ENCODE measurements around the gene OR52E5. TPM values are rescaled to one million over a fixed set of nuclear protein-coding genes. Genes with fewer than 3 reads are reported as not detected.

The OR52E5 gene
- total RNA-seq, 1 experiment from 2014 or later, result not detected

GRCh38 chr11:5932671-5933070 is 39.7 kb downstream of the OR52E5 start:
- BruUV-seq (replicated peaks), result no TSS peak
- no peak overlapping the region for H3K4me3 ChIP-seq (replicated peaks in 1 of 2; ENCODE audit: low read depth in 1 of 2, low read length in 2 of 2)
- H3K36me3 ChIP-seq (ENCODE audit: control insufficient read depth in 1 of 2, insufficient read depth in 2 of 2, low read length in 2 of 2), result no peaks in the 10 kb centered on the region
- 0 out of 2 replicates have a peak, but pooled peaks cover 4% of the 10 kb centered on the region for H3K27me3 ChIP-seq (ENCODE audit: insufficient read depth, low read length)
- CTCF ChIA-PET, result no interaction called here
- no peaks in the 10 kb centered on the region for H3K4me1 ChIP-seq (ENCODE audit: control insufficient read depth in 1 of 2, insufficient read depth in 2 of 2, low read length in 2 of 2)
- ATAC-seq, result no peak
- H4K20me1 ChIP-seq (ENCODE audit: insufficient read depth), result no peaks in the 10 kb centered on the region
- H3K4me2 ChIP-seq (ENCODE audit: low read length), result no peak overlapping the region
- RAD21 ChIA-PET (ENCODE audit: low non-redundant PET in 1 of 2, low total read pairs in 2 of 2, uncharacterized antibody in 2 of 2, unreplicated experiment in 2 of 2), result no interaction called here
- no peak overlapping the region for H3K9ac ChIP-seq (ENCODE audit: low read length)
- no peak for DNase-seq (ENCODE audit: low read depth, low spot score)
- no peak overlapping the region for H2AFZ ChIP-seq (ENCODE audit: low read depth, low read length, poor library complexity, severe bottlenecking)
- H3K79me2 ChIP-seq (ENCODE audit: insufficient read depth, low read length), result no peaks in the 10 kb centered on the region
- no peak for TF ChIP-seq ATF3 (IDR thresholded peaks at IDR 0.05)
- no peak for TF ChIP-seq SP1 (IDR thresholded peaks at IDR 0.05; ENCODE audit: low read depth)
- no peak for TF ChIP-seq SIN3A (IDR thresholded peaks at IDR 0.05; ENCODE audit: low read depth)
- TF ChIP-seq SRF (IDR thresholded peaks at IDR 0.05; ENCODE audit: low read depth), result no peak
- TF ChIP-seq POLR2A (IDR thresholded peaks at IDR 0.05; ENCODE audit: borderline replicate concordance, extremely low read depth, insufficient read depth, insufficient read length), result no peak
- no peak for TF ChIP-seq FOSL1 (IDR thresholded peaks at IDR 0.05; ENCODE audit: low read depth)
- no peak for TF ChIP-seq ZBTB33 (IDR thresholded peaks at IDR 0.05; ENCODE audit: extremely low read depth, insufficient replicate concordance, low read length)
- H3K27ac ChIP-seq (ENCODE audit: low read depth, low read length), result no peak overlapping the region
- intact Hi-C loops (cut with micrococcal nuclease), result no loop called here
- no peaks in the 10 kb centered on the region for H3K9me2 ChIP-seq (ENCODE audit: insufficient read depth)
- H3K9me3 ChIP-seq (ENCODE audit: control insufficient read depth in 1 of 2, insufficient read depth in 1 of 2, low read depth in 1 of 2, low read length in 2 of 2), result no peaks in the 10 kb centered on the region
- POLR2A ChIA-PET, result no interaction called here

GRCh38 chr11:5933116-5933515 is 40.1 kb downstream of the OR52E5 start:
- ChIA-PET POLR2A (no interaction called here), RAD21 (ENCODE audit: low non-redundant PET in 1 of 2, low total read pairs in 2 of 2, uncharacterized antibody in 2 of 2, unreplicated experiment in 2 of 2) (no interaction called here), CTCF (no interaction called here)
- Histone ChIP-seq H3K27me3 (ENCODE audit: insufficient read depth, low read length) (0 out of 2 replicates have a peak, but pooled peaks cover 4% of the 10 kb centered on the region), H3K9me2 (ENCODE audit: insufficient read depth) (no peaks in the 10 kb centered on the region), H3K9me3 (ENCODE audit: control insufficient read depth in 1 of 2, insufficient read depth in 1 of 2, low read depth in 1 of 2, low read length in 2 of 2) (no peaks in the 10 kb centered on the region), H2AFZ (ENCODE audit: low read depth, low read length, poor library complexity, severe bottlenecking) (no peak overlapping the region), H3K9ac (ENCODE audit: low read length) (no peak overlapping the region), H3K4me1 (ENCODE audit: control insufficient read depth in 1 of 2, insufficient read depth in 2 of 2, low read length in 2 of 2) (no peaks in the 10 kb centered on the region), H3K27ac (ENCODE audit: low read depth, low read length) (no peak overlapping the region), H3K4me3 (replicated peaks in 1 of 2; ENCODE audit: low read depth in 1 of 2, low read length in 2 of 2) (no peak overlapping the region), H3K79me2 (ENCODE audit: insufficient read depth, low read length) (no peaks in the 10 kb centered on the region), H4K20me1 (ENCODE audit: insufficient read depth) (no peaks in the 10 kb centered on the region), H3K4me2 (ENCODE audit: low read length) (no peak overlapping the region), H3K36me3 (ENCODE audit: control insufficient read depth in 1 of 2, insufficient read depth in 2 of 2, low read length in 2 of 2) (no peaks in the 10 kb centered on the region)
- DNase-seq (ENCODE audit: low read depth, low spot score) (no peak), ATAC-seq (no peak)
- intact Hi-C loops (cut with micrococcal nuclease), result no loop called here
- BruUV-seq (replicated peaks), result no TSS peak
- TF ChIP-seq SRF (IDR thresholded peaks at IDR 0.05; ENCODE audit: low read depth) (no peak), CTCF (IDR thresholded peaks at IDR 0.05 in 2 of 3, conservative IDR thresholded peaks at IDR 0.05 in 1 of 3; ENCODE audit: borderline replicate concordance in 1 of 3, insufficient read depth in 1 of 3, low read depth in 2 of 3, low read length in 2 of 3) (no peak), ELF1 (IDR thresholded peaks at IDR 0.05; ENCODE audit: borderline replicate concordance, low read depth) (no peak), JUND (IDR thresholded peaks at IDR 0.05) (no peak), EZH2phosphoT487 (IDR thresholded peaks at IDR 0.05; ENCODE audit: borderline replicate concordance) (no peak), EZH2 (IDR thresholded peaks at IDR 0.05) (no peak), SIN3A (IDR thresholded peaks at IDR 0.05; ENCODE audit: low read depth) (no peak), ZBTB33 (IDR thresholded peaks at IDR 0.05; ENCODE audit: extremely low read depth, insufficient replicate concordance, low read length) (no peak), EGR1 (IDR thresholded peaks at IDR 0.05; ENCODE audit: low read depth) (no peak), RAD21 (IDR thresholded peaks at IDR 0.05; ENCODE audit: low read depth) (no peak), POLR2A (IDR thresholded peaks at IDR 0.05; ENCODE audit: borderline replicate concordance, extremely low read depth, insufficient read depth, insufficient read length) (no peak), CBX3 (IDR thresholded peaks at IDR 0.05; ENCODE audit: low read depth) (no peak)

Measured in HCT116 (cell line).